C4-2B (cell line): Measurements from ENCODE around the gene CXXC4.

Experiments
- ZFX ChIP-seq: fragments of 450-650 bp; IDR thresholded peaks from 2 replicates; pipeline ENCODE4 v1.6.1; 2017
- TF ChIP-seq, protein P1 (sequence below): fragments of 450-650 bp; conservative IDR thresholded peaks from 2 replicates; pipeline ENCODE4 v1.5.1; 2017; ENCODE audit warnings: mild to moderate bottlenecking

DNA sequence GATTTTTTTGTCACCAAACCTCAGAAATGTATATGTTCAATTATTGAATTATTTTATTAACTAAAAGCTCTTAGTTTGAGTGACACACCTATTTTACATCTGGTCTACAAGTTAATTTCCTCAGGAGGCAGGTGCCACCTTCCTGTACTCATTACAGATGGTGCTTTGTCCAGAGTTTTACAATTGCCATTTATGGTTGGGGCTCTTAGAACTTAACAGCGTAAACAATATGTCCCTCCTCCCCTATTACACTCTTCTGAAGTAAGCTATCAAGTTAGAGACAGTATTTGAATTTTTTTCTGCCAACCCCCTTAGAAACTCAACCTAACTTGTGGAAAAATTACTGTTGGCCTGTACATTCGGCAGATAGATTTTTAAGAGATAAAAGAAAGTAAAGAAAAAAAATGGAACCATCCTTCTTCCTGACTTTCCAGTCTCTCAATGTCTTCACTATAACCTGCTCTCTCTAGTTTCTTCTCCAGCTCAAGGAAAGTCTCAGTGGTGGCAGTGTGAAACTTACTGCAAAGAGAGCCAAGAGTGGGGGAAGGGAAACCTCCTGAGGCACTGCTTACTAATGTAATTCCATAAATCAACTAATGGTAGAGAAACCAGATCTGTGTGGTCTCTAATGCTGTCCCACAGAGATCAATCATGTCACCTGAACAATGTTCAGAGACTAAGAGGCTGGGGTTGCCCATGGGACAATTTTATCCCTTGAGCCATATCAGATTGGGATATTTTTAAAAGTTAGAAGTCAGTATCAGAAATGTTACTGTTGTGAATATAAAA is 7.8 kb downstream of the CXXC4 start:
- TF ChIP-seq, protein P1, sequence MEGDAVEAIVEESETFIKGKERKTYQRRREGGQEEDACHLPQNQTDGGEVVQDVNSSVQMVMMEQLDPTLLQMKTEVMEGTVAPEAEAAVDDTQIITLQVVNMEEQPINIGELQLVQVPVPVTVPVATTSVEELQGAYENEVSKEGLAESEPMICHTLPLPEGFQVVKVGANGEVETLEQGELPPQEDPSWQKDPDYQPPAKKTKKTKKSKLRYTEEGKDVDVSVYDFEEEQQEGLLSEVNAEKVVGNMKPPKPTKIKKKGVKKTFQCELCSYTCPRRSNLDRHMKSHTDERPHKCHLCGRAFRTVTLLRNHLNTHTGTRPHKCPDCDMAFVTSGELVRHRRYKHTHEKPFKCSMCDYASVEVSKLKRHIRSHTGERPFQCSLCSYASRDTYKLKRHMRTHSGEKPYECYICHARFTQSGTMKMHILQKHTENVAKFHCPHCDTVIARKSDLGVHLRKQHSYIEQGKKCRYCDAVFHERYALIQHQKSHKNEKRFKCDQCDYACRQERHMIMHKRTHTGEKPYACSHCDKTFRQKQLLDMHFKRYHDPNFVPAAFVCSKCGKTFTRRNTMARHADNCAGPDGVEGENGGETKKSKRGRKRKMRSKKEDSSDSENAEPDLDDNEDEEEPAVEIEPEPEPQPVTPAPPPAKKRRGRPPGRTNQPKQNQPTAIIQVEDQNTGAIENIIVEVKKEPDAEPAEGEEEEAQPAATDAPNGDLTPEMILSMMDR = no peak
- TF ChIP-seq ZFX = no peak
